BLaER1 (cell line): Measurements from ENCODE around the gene SULT1A2.
"Not testable (repeated sequence)": the region's sequence is repeated elsewhere in the genome, so short reads cannot be mapped to it uniquely, and the experiment has no call there.

Experiments
- H3K27ac ChIP-seq: shearing (Covaris generic); formaldehyde crosslinking; 2 replicates; pipeline ENCODE4 v1.8.1; 2022
- H3K27me3 ChIP-seq: shearing (Covaris generic); formaldehyde crosslinking; 2 replicates; pipeline ENCODE4 v1.8.1; 2022
- H3K36me3 ChIP-seq: shearing (Covaris generic); formaldehyde crosslinking; 2 replicates; pipeline ENCODE4 v1.8.1; 2022
- H3K4me1 ChIP-seq: shearing (Covaris generic); formaldehyde crosslinking; 2 replicates; pipeline ENCODE4 v1.8.1; 2022
- H3K4me2 ChIP-seq: shearing (Covaris generic); formaldehyde crosslinking; 2 replicates; pipeline ENCODE4 v1.8.1; 2022
- H3K4me3 ChIP-seq: shearing (Covaris generic); formaldehyde crosslinking; 2 replicates; pipeline ENCODE4 v1.8.1; 2022
- H3K9ac ChIP-seq: shearing (Covaris generic); formaldehyde crosslinking; 2 replicates; pipeline ENCODE4 v1.8.1; 2022
- H3K9me3 ChIP-seq: shearing (Covaris generic); formaldehyde crosslinking; 2 replicates; pipeline ENCODE4 v1.8.1; 2022
- H4K20me1 ChIP-seq: shearing (Covaris generic); formaldehyde crosslinking; 2 replicates; pipeline ENCODE4 v1.8.1; 2022
- Cebpa-rat ChIP-seq: shearing (Covaris generic); IDR thresholded peaks from 2 replicates; pipeline ENCODE4 v1.8.1; 2022

Gene SULT1A2

DNA sequence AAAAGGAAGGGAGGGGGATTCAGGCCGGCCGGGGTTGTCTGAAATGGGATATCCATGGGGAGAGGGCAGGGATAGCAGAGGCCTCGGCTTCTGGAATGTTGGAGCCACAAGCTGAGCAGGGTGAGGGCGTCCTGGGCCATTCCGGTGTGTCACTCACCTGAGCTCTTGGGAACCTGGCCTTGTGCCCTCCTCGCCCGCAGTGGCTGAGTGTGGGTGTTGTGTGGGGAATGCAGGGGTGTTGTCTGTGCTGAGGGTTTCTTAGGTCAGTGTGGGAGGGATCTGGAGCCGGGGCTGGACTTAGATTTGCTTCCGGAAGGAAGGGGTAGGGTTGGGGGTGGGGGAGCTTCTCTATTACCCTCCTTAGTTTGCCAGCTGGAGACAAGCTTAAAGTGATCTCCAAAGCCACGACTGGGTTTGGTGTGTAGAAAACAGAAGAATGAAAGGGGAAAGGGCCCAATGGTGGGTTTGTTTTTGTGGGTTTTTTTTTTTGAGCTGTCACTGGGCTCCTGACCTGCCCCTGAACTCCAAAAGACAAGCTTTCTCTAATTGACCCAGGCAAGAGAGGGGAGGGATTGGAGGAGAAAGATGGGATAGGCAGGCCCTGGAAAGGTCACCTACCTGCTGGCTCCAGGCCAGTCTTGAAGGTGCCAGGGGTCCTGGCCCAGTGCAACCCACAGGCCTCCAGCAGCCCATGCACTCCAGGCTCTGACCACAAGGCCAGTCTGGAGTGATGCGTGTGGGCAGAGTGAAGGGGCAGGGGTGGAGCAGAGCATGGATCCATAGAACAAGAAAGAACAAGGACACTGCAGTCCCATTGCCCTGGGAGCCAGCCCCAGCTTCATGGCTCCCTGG lies at the start of gene SULT1A2:
SULT1A2 (minus strand) TSS at position 211 of the 852 bp plus-strand sequence. CDS start 1,120 bp downstream, outside the sequence.
- no peaks in the 10 kb centered on the region for H3K9me3 ChIP-seq
- H4K20me1 ChIP-seq, result no peaks in the 10 kb centered on the region
- H3K9ac ChIP-seq, result no peak within 1 kb of the TSS
- H3K27me3 ChIP-seq, result no peaks in the 10 kb centered on the region
- peaks cover 14% of the 10 kb centered on the region for H3K36me3 ChIP-seq
- H3K27ac ChIP-seq, result peak within 1 kb of the TSS; percentile 52; the same call in 1 of the 2 replicates
- H3K4me2 ChIP-seq, result peak within 1 kb of the TSS; percentile 80
- peaks cover 19% of the 10 kb centered on the region for H3K4me1 ChIP-seq
- no peak within 1 kb of the TSS for H3K4me3 ChIP-seq
- no peak for TF ChIP-seq Cebpa-rat

DNA sequence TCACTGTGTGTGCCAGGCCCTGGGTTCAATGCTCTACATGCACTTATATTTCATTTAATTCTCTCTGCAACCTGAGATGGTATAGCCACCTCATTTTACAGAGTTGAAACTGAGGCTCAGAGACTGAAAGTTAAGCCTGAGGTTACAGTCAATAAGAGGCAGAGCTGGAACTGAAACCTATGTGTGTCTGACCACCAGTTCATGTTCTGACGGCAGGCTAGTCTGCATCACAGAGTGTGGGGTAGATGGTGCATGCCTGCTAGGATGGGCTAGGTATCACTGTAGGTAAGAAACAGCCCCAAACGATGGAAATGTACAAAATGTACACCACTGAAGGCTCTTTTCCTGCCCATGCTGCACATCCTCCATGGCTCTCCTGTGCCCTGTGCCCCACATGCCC lies 43.1 kb upstream of the SULT1A2 start:
- H3K27me3 ChIP-seq, H4K20me1 ChIP-seq, H3K4me3 ChIP-seq, H3K9me3 ChIP-seq, H3K36me3 ChIP-seq, H3K27ac ChIP-seq, H3K4me2 ChIP-seq, H3K9ac ChIP-seq, H3K4me1 ChIP-seq: not testable (repeated sequence)

DNA sequence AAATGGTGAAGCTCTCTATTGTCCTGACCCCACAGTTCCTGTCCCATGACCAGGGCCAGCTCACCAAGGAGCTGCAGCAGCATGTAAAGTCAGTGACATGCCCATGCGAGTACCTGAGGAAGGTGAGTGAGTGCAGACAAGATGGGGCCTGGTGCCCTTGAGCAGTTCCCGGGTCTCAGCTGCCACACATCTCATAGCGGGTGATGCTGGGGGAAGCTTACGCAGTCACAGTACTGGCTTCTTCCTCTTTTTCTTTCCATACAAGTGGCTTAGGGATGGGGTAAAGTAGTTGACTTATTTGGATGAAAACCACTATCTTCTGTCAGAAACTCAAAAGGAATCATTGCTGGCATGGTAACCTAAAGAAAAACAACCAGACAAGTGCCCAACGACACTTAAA lies 41.5 kb upstream of the SULT1A2 start:
- H4K20me1 ChIP-seq, H3K4me1 ChIP-seq, H3K4me2 ChIP-seq, H3K36me3 ChIP-seq, H3K27me3 ChIP-seq, H3K27ac ChIP-seq, H3K9ac ChIP-seq, H3K4me3 ChIP-seq, H3K9me3 ChIP-seq: not testable (repeated sequence)

DNA sequence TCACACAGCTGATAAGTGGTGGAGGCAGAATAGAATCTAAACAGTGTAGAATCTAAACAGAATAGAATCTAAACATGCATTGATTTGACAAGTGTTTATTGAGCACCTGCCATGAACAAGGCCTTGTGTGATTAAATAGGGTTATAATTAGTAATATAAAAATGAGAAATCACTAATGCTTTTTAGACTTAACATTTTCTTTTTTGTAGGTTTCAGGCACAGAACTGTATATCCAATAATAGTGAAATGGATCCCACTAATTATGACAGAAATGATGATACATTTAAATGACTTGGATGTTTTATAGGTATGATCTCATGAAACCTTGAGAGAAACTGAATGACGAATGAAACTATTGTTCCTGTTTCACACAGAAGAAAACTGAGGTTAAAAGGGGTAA lies 40.9 kb upstream of the SULT1A2 start, which contains the start of gene NPIPB8:
NPIPB8 (plus strand) TSS at position 301 of the 400 bp plus-strand sequence. CDS start 296 bp downstream, outside the sequence.
- not testable (repeated sequence) for H3K9ac ChIP-seq, H3K36me3 ChIP-seq, H4K20me1 ChIP-seq, H3K4me2 ChIP-seq, H3K9me3 ChIP-seq, H3K27me3 ChIP-seq, H3K27ac ChIP-seq, H3K4me3 ChIP-seq, H3K4me1 ChIP-seq

DNA sequence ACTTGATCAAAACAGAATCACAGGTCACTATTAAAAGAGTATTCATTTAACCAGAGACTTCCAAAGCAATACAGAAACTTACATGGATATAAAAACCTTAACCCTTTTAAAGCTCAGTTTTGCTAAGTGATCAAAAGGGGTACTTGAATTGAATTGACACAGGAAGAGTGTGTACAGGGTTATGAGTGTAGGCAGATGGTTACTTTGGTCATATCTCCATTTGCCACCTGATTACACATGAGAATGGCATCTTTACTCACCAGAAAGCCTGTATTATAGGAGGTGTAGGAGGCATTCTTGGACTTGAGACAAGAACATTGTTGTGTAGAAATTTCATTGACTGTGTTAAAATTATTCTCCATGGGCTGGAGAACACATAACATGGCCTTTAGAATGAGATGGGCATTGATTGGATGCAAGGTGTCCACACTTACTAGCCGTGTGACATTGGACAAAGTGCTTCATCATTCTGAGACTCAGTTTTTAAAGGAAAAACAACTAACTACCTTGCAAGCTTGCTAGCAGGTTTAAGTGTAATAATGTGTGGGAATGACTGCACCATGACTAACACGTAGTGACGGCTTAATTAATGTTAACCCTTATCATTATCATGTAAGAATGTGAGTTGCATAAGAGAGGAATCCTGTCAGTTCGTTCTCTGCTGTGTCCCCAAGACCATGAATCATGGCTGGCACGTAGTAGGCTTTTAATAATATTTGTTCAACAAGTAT lies 39.4 kb upstream of the SULT1A2 start:
- H3K9me3 ChIP-seq, H3K27ac ChIP-seq, H4K20me1 ChIP-seq, H3K9ac ChIP-seq, H3K4me1 ChIP-seq, H3K4me3 ChIP-seq, H3K4me2 ChIP-seq, H3K36me3 ChIP-seq, H3K27me3 ChIP-seq: not testable (repeated sequence)

DNA sequence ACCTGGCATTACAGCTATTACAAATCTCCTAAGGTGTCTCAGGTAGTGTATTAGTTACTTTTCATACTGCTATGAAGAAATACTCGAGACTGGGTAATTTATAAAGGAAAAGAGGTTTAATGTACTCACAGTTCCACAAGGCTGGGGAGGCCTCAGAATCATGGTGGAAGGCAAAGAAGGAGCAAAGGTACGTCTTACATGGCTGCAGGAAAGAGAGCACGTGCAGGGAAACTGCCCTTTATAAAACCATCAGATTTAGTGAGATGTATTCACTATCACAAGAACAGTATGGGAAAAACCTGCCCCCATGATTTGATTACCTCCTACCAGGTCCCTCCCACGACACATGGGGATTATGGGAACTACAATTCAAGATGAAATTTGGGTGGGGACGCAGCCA lies 34.1 kb upstream of the SULT1A2 start:
- H3K27ac ChIP-seq, H3K4me1 ChIP-seq, H3K36me3 ChIP-seq, H3K9ac ChIP-seq, H3K9me3 ChIP-seq, H3K4me2 ChIP-seq, H3K27me3 ChIP-seq, H4K20me1 ChIP-seq, H3K4me3 ChIP-seq: not testable (repeated sequence)

DNA sequence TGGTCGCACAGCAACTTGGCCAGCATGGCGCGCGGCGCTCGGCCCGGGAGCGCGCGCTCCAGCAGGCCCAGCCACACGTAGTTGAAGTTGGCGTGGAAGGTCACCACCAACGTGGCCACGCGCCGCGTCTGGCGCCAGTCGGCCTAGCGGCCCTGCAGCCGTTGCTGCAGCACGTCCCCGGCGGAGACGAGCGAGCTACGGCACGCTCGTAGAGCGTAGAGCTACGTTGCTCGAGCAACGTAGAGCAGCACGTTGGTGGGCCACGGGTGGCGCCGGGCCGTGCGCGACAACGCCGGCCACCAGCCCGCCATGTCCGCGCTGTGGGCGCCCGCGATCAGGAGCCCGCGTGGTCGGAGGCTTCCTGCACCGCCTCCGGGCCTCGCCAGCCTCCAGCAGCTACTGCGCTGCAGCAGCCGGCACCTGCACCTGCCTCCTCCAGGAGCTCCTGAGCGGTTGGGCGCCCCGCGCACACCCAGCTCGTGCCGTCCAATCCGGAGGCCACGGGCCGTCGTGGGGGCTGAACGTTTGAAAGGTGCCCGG lies 26.4 kb upstream of the SULT1A2 start:
- Histone ChIP-seq H3K9me3 (no peaks in the 10 kb centered on the region), H4K20me1 (no peaks in the 10 kb centered on the region), H3K4me3 (peak overlapping the region; percentile 67), H3K9ac (peak overlapping the region; percentile 76), H3K27ac (peak overlapping the region; percentile 80), H3K4me1 (peaks cover 29% of the 10 kb centered on the region), H3K4me2 (peak overlapping the region; percentile 69), H3K36me3 (no peaks in the 10 kb centered on the region), H3K27me3 (no peaks in the 10 kb centered on the region)
- no peak for TF ChIP-seq Cebpa-rat

DNA sequence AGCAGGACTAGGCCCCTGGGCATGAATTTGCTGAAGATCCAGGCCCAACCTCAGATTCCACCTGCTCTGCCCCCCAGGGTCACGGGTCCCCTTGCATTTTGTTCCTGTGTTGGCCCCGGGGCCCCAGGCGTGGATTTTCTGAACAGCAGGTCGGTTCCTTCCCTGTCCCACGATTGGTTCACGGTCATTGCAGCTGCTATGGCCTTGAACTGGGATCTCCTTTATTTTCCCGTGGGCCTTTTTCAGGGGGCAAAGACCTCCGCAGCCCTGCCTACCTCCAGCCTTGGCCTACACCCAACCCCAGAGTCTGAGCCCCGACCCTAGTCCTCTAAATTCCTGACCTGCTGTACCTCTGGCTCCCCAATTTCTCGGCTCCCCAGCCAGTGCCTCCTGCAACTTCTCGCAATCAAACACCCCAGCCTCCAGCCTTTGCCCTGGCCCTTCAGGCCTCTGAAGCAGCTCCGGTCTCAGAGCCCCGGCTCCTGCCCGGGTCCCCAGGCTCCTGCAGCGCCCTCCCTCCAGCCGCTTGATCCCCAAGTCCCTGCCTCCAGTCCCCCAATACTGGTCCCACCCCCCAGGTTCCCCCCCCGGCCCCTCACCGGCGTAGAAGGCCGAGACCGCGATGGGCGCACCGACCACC lies 25.8 kb upstream of the SULT1A2 start:
- H3K4me3 ChIP-seq, result peak overlapping the region; percentile 67
- not testable (repeated sequence) for H3K27me3 ChIP-seq, H3K9me3 ChIP-seq, H4K20me1 ChIP-seq, H3K36me3 ChIP-seq
- peak overlapping the region; percentile 80 for H3K27ac ChIP-seq
- H3K4me1 ChIP-seq, result peaks cover 35% of the 10 kb centered on the region
- H3K4me2 ChIP-seq, result peak overlapping the region; percentile 69
- peak overlapping the region; percentile 76 for H3K9ac ChIP-seq

DNA sequence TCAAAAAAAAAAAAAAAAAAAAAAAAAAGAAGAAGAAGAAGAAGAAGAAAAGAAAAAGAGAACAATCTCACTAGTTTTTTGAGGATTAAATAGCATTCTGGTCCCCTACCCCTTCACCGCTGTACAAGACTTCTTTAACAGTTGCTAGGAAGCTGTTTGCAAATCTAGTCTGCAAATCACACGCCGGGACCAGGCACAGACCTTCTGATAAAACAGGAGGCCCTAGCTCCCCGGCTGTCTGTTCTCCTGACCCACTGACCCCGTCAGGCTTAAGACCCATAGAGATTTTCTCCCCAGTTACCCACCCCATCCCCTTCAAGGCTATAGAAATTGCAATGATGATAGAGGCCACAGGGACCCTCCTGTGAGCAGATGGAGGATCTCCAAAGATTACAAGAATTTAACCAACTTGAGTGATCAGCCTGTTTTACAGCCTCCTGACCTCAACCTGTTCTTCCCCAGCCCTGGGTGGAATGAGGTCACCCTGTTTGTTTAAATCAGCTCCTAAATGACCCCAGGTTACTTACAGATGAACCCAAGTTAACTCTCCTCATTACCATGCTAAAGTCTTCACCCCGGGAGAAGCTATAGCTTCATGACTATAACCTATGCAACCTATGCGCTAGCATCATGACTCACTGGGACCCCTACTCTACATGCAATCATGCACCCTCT lies 24.8 kb upstream of the SULT1A2 start:
- Histone ChIP-seq H3K36me3 (no peaks in the 10 kb centered on the region), H3K27me3 (no peaks in the 10 kb centered on the region), H3K4me2 (peak overlapping the region; percentile 69), H3K9ac (no peak overlapping the region), H3K4me3 (peak overlapping the region; percentile 67), H3K9me3 (no peaks in the 10 kb centered on the region), H4K20me1 (no peaks in the 10 kb centered on the region), H3K4me1 (peaks cover 45% of the 10 kb centered on the region), H3K27ac (no peak overlapping the region)
- TF ChIP-seq Cebpa-rat, result no peak

DNA sequence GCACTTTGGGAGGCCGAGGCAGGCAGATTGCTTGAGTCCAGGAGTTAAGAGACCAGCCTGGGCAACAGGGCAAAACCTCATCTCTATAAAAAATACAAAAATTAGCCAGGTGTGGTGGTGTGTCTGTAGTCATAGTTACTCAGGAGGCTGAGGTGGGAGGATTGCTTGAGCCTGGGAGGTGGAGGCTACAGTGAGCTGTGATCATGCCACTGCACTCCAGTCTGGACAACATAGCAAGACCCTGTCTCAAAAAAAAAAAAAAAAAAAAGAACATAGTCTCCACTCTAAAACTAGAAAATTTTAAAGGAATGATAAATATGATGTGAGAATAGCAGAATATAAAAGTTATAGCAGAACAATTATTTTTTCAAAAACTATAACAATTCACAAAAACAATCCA lies 23.5 kb upstream of the SULT1A2 start:
- not testable (repeated sequence) for H3K4me2 ChIP-seq, H3K36me3 ChIP-seq

More for the DNA sequence above, 23.5 kb upstream of the SULT1A2 start:
- not testable (repeated sequence) for H3K27ac ChIP-seq, H3K9me3 ChIP-seq, H3K4me3 ChIP-seq, H4K20me1 ChIP-seq, H3K9ac ChIP-seq, H3K27me3 ChIP-seq
- H3K4me1 ChIP-seq, result peaks cover 55% of the 10 kb centered on the region
